ENCODE results near the gene CLCN7. TPM values are rescaled to one million over a fixed set of nuclear protein-coding genes. Genes with fewer than 3 reads are reported as not detected.
"Not testable (repeated sequence)": the region's sequence is repeated elsewhere in the genome, so short reads cannot be mapped to it uniquely, and the experiment has no call there.

Gene CLCN7
- polyA plus RNA-seq, 3 donors: 36.6 to 42.1 (median 39.4) TPM

GRCh38 chr16:1447965-1448364, 26.9 kb downstream of the CLCN7 start:
- DNase-seq (ENCODE audit: low read depth in 3 of 3, low spot score in 2 of 3): no peak

GRCh38 chr16:1446296-1447080, 28.3 kb downstream of the CLCN7 start:
- DNase-seq (ENCODE audit: low read depth in 3 of 3, low spot score in 2 of 3): no peak

GRCh38 chr16:1445518-1446203, 29.2 kb downstream of the CLCN7 start:
- no peak for DNase-seq (ENCODE audit: low read depth in 3 of 3, low spot score in 2 of 3)

GRCh38 chr16:1444730-1445517, 29.9 kb downstream of the CLCN7 start:
- no peak for DNase-seq (ENCODE audit: low read depth in 3 of 3, low spot score in 2 of 3)

GRCh38 chr16:1443980-1444729, 30.7 kb downstream of the CLCN7 start, which contains the start of gene CCDC154:
TSS of gene CCDC154 (minus strand) at chr16:1444556. CDS start at chr16:1444322, 234 bp downstream.
- no peak for DNase-seq (ENCODE audit: low read depth in 3 of 3, low spot score in 2 of 3)

GRCh38 chr16:1443403-1443973, 31.3 kb downstream of the CLCN7 start:
- no peak for DNase-seq (ENCODE audit: low read depth in 3 of 3, low spot score in 2 of 3)

- DNase-seq (ENCODE audit: low read depth in 3 of 3, low spot score in 2 of 3): no peak
These were observed 32.1 kb downstream of the CLCN7 start for GRCh38 chr16:1442697-1443096.

GRCh38 chr16:1441391-1441829, 33.4 kb downstream of the CLCN7 start:
- DNase-seq (ENCODE audit: low read depth in 3 of 3, low spot score in 2 of 3): no peak

GRCh38 chr16:1439699-1440074, 35.1 kb downstream of the CLCN7 start:
- not testable (repeated sequence) for DNase-seq (ENCODE audit: low read depth in 3 of 3, low spot score in 2 of 3)

GRCh38 chr16:1439058-1439698, 35.6 kb downstream of the CLCN7 start:
- DNase-seq (ENCODE audit: low read depth in 3 of 3, low spot score in 2 of 3): no peak

- no peak for DNase-seq (ENCODE audit: low read depth in 3 of 3, low spot score in 2 of 3)
These were observed 36.4 kb downstream of the CLCN7 start for GRCh38 chr16:1438229-1439057.

GRCh38 chr16:1437606-1438005, 37.2 kb downstream of the CLCN7 start:
- no peak for DNase-seq (ENCODE audit: low read depth in 3 of 3, low spot score in 2 of 3)

- no peak for DNase-seq (ENCODE audit: low read depth in 3 of 3, low spot score in 2 of 3)
These were observed 38.0 kb downstream of the CLCN7 start for GRCh38 chr16:1436731-1437355.

- DNase-seq (ENCODE audit: low read depth in 3 of 3, low spot score in 2 of 3): no peak
These were observed 38.7 kb downstream of the CLCN7 start for GRCh38 chr16:1435921-1436697.

- no peak for DNase-seq (ENCODE audit: low read depth in 3 of 3, low spot score in 2 of 3)
These were observed 39.9 kb downstream of the CLCN7 start for GRCh38 chr16:1434644-1435592.

GRCh38 chr16:1433756-1434155, 41.1 kb downstream of the CLCN7 start:
- no peak for DNase-seq (ENCODE audit: low read depth in 3 of 3, low spot score in 2 of 3)

GRCh38 chr16:1433263-1433560, 41.6 kb downstream of the CLCN7 start:
- DNase-seq (ENCODE audit: low read depth in 3 of 3, low spot score in 2 of 3): no peak

Data from right renal cortex interstitium (tissue), 3 donors.